SK-N-SH treated with all-trans-retinoic acid at 6 μM for 48 hours (cell line): Measurements from ENCODE around the gene MESP2.
A peak's percentile ranks its signal among the peaks of the same experiment; 100 is the strongest.

Experiments used
- ATAC-seq: fragments of 200-7000 bp; cut with Tn5 transposase; 3 replicates; pipeline ENCODE4 v1.9.1; 2020; ENCODE audit warnings: mild to moderate bottlenecking, moderate library complexity
- ARNTL ChIP-seq: fragments of 450-650 bp; formaldehyde crosslinking; IDR thresholded peaks from 2 replicates; pipeline ENCODE4 v1.5.0; 2020; ENCODE audit warnings: low read depth, mild to moderate bottlenecking, moderate library complexity, borderline replicate concordance
- CSDC2 ChIP-seq: fragments of 250-450 bp; sonication (Bioruptor Pico); IDR thresholded peaks from 2 replicates; pipeline ENCODE4 v1.5.0; 2020; ENCODE audit warnings: mild to moderate bottlenecking, moderate library complexity
- CSRNP3 ChIP-seq: fragments of 250-450 bp; sonication (Bioruptor Pico); IDR thresholded peaks from 2 replicates; pipeline ENCODE4 v1.5.1; 2021; ENCODE audit warnings: mild to moderate bottlenecking, moderate library complexity
- GLIS3 ChIP-seq: fragments of 250-450 bp; sonication (Bioruptor Pico); IDR thresholded peaks from 2 replicates; pipeline ENCODE4 v1.5.0; 2020; ENCODE audit warnings: mild to moderate bottlenecking, moderate library complexity
- ISL1 ChIP-seq: fragments of 250-450 bp; sonication (Bioruptor Pico); IDR thresholded peaks from 2 replicates; pipeline ENCODE4 v2.1.2; 2022; ENCODE audit warnings: mild to moderate bottlenecking, moderate library complexity
- OSR1 ChIP-seq: fragments of 250-450 bp; sonication (Bioruptor Pico); IDR thresholded peaks from 2 replicates; pipeline ENCODE4 v1.8.0; 2022; ENCODE audit warnings: moderate library complexity, mild to moderate bottlenecking, inconsistent platforms
- PPARA ChIP-seq: fragments of 250-450 bp; sonication (Bioruptor Pico); IDR thresholded peaks from 2 replicates; pipeline ENCODE4 v1.5.0; 2020; ENCODE audit warnings: mild to moderate bottlenecking, borderline replicate concordance
- SNAI2 ChIP-seq: fragments of 250-450 bp; sonication (Bioruptor Pico); IDR thresholded peaks from 2 replicates; pipeline ENCODE4 v1.5.0; 2020; ENCODE audit warnings: mild to moderate bottlenecking, moderate library complexity
- TCF4 ChIP-seq: fragments of 250-450 bp; sonication (Bioruptor Pico); IDR thresholded peaks from 2 replicates; pipeline ENCODE4 v1.8.0; 2021; ENCODE audit warnings: mild to moderate bottlenecking, moderate library complexity, borderline replicate concordance
- TOX ChIP-seq: fragments of 250-450 bp; sonication (Bioruptor Pico); IDR thresholded peaks from 2 replicates; pipeline ENCODE4 v1.8.0; 2021; ENCODE audit warnings: mild to moderate bottlenecking, moderate library complexity, borderline replicate concordance
- TSHZ2 ChIP-seq: fragments of 250-450 bp; sonication (Bioruptor Pico); IDR thresholded peaks from 2 replicates; pipeline ENCODE4 v1.5.0; 2020; ENCODE audit warnings: mild to moderate bottlenecking, moderate library complexity
- ZFP3 ChIP-seq: fragments of 250-450 bp; sonication (Bioruptor Pico); IDR thresholded peaks from 2 replicates; pipeline ENCODE4 v1.5.0; 2020; ENCODE audit warnings: mild to moderate bottlenecking, moderate library complexity
- ZFP30 ChIP-seq: fragments of 450-650 bp; formaldehyde crosslinking; IDR thresholded peaks from 2 replicates; pipeline ENCODE4 v1.5.0; 2022; ENCODE audit warnings: mild to moderate bottlenecking, moderate library complexity
- ZNF565 ChIP-seq: fragments of 450-650 bp; formaldehyde crosslinking; conservative IDR thresholded peaks from 2 replicates; pipeline ENCODE4 v1.5.0; 2020; ENCODE audit warnings: low read depth, mild to moderate bottlenecking, moderate library complexity
- ZNF70 ChIP-seq: fragments of 450-650 bp; formaldehyde crosslinking; IDR thresholded peaks from 2 replicates; pipeline ENCODE4 v1.5.0; 2020; ENCODE audit warnings: mild to moderate bottlenecking, moderate library complexity
- ZNF8 ChIP-seq: fragments of 450-650 bp; formaldehyde crosslinking; IDR thresholded peaks from 2 replicates; pipeline ENCODE4 v1.5.0; 2020; ENCODE audit warnings: mild to moderate bottlenecking, moderate library complexity

MESP2 gene

GRCh38 chr15:89760303-89761008, 15.7 kb upstream of the MESP2 start:
- peak; percentile 99 for ATAC-seq
- TF ChIP-seq TSHZ2 (CRISPR knock-in tag) (no peak), GLIS3 (CRISPR knock-in tag) (no peak), ZNF8 (CRISPR knock-in tag) (no peak), TCF4 (peak; percentile 76; the same call in 1 of the 2 replicates), CSDC2 (CRISPR knock-in tag) (no peak)

- TF ChIP-seq ISL1 (CRISPR knock-in tag), result no peak
- TF ChIP-seq ZNF8 (CRISPR knock-in tag), result no peak
- no peak for TF ChIP-seq ZFP3 (CRISPR knock-in tag)
- no peak for TF ChIP-seq SNAI2 (CRISPR knock-in tag)
- no peak for TF ChIP-seq ZFP30 (CRISPR knock-in tag)
- TF ChIP-seq TOX (CRISPR knock-in tag), result no peak
- TF ChIP-seq PPARA (CRISPR knock-in tag), result no peak
- no peak for TF ChIP-seq CSRNP3 (CRISPR knock-in tag)
- TF ChIP-seq OSR1 (CRISPR knock-in tag), result no peak
- no peak for TF ChIP-seq CSDC2 (CRISPR knock-in tag)
- no peak for TF ChIP-seq TSHZ2 (CRISPR knock-in tag)
- TF ChIP-seq ZNF565 (CRISPR knock-in tag), result no peak
- no peak for TF ChIP-seq ZNF70 (CRISPR knock-in tag)
- TF ChIP-seq TCF4, result no peak
- TF ChIP-seq, all 23 proteins: peak for 0
- ATAC-seq, result peak; percentile 45
These were observed 14.9 kb upstream of the MESP2 start for GRCh38 chr15:89761009-89761831.

- ATAC-seq, result no peak
These were observed 14.2 kb upstream of the MESP2 start for GRCh38 chr15:89761929-89762328.

More at GRCh38 chr15:89761929-89762328, 14.2 kb upstream of the MESP2 start:
- TF ChIP-seq PPARA (CRISPR knock-in tag) (no peak), CSRNP3 (CRISPR knock-in tag) (no peak), ZNF565 (CRISPR knock-in tag) (no peak), GLIS3 (CRISPR knock-in tag) (no peak), ARNTL (no peak), ZNF70 (CRISPR knock-in tag) (no peak)
